IMR-90 (cell line): ENCODE measurements around the gene BTBD2. TPM values are rescaled to one million over a fixed set of nuclear protein-coding genes. Genes with fewer than 3 reads are reported as not detected.

Experiments
- ATAC-seq: fragments of 200-7000 bp; cut with Tn5 transposase; 2 replicates; pipeline ENCODE4 v1.9.1; 2020; ENCODE audit warnings: low read depth, mild to moderate bottlenecking, moderate library complexity
- BruUV-seq: library from RNA; stranded (reverse); fragments of 400-500 nt; replicated peaks from 2 replicates; lab custom pipeline; 2021; lab: Mats Ljungman, UMichigan
- CTCF ChIA-PET: fragments of 300-600 bp; formaldehyde crosslinking; extraction: SDS; loops from one replicate; lab custom pipeline; 2021; ENCODE audit warnings: antibody characterized with exemption; lab: Yijun Ruan, JAX
- POLR2A ChIA-PET: fragments of 300-600 bp; sonication (Branson Sonifier 250); formaldehyde crosslinking; loops from one replicate; lab custom pipeline; 2022; ENCODE audit warnings: antibody characterized with exemption; ENCODE audit not compliant: unreplicated experiment; lab: Charles Lee
- DNase-seq: peaks from one replicate; pipeline ENCODE4 v3.0.0; 2013
- H2AFZ ChIP-seq: replicated peaks from 2 replicates; pipeline ENCODE3; 2013; ENCODE audit warnings: low read length, mild to moderate bottlenecking; ENCODE audit not compliant: poor library complexity
- H2AK5ac ChIP-seq: 2 replicates; pipeline ENCODE4 v1.6.1; 2013; ENCODE audit warnings: low read depth, low read length, inconsistent platforms
- H2AK9ac ChIP-seq: replicated peaks from 2 replicates; pipeline ENCODE3; 2013; ENCODE audit warnings: mild to moderate bottlenecking, low read depth, low read length, moderate library complexity; ENCODE audit not compliant: poor library complexity
- H2BK120ac ChIP-seq: 2 replicates; pipeline ENCODE4 v1.6.1; 2013; ENCODE audit warnings: low read depth, low read length, inconsistent platforms
- H2BK15ac ChIP-seq: 3 replicates; pipeline ENCODE4 v1.6.1; 2013; ENCODE audit warnings: low read depth, low read length, inconsistent platforms
- H2BK20ac ChIP-seq: 2 replicates; pipeline ENCODE4 v1.6.1; 2013; ENCODE audit warnings: low read depth, mild to moderate bottlenecking, inconsistent platforms, low read length, moderate library complexity
- H2BK5ac ChIP-seq: 2 replicates; pipeline ENCODE4 v1.6.1; 2013; ENCODE audit warnings: mild to moderate bottlenecking, low read depth, low read length, inconsistent platforms; ENCODE audit not compliant: poor library complexity, severe bottlenecking
- H3K14ac ChIP-seq: replicated peaks from 2 replicates; pipeline ENCODE4 v1.6.1; 2013; ENCODE audit warnings: low read depth, low read length, inconsistent platforms
- H3K18ac ChIP-seq: 2 replicates; pipeline ENCODE4 v1.6.1; 2013; ENCODE audit warnings: low read depth, low read length, control low read depth
- H3K23ac ChIP-seq: 2 replicates; pipeline ENCODE4 v1.6.1; 2013; ENCODE audit warnings: low read depth, low read length, inconsistent platforms
- H3K27ac ChIP-seq: 2 replicates; pipeline ENCODE4 v1.5.1; 2013; ENCODE audit warnings: mild to moderate bottlenecking, control low read depth, low read length; ENCODE audit not compliant: insufficient read depth
- H3K27me3 ChIP-seq: 2 replicates; pipeline ENCODE4 v1.6.1; 2013; ENCODE audit warnings: low read length; ENCODE audit not compliant: control insufficient read depth, insufficient read depth
- H3K36me3 ChIP-seq: 2 replicates; pipeline ENCODE4 v1.6.1; 2013; ENCODE audit warnings: low read length, mixed read lengths; ENCODE audit not compliant: control insufficient read depth, insufficient read depth
- H3K4ac ChIP-seq: 2 replicates; pipeline ENCODE4 v1.6.1; 2013; ENCODE audit warnings: low read depth, low read length, inconsistent platforms
- H3K4me1 ChIP-seq: 2 replicates; pipeline ENCODE4 v1.6.1; 2013; ENCODE audit warnings: low read length, mixed read lengths; ENCODE audit not compliant: control insufficient read depth, insufficient read depth
- H3K4me2 ChIP-seq: 2 replicates; pipeline ENCODE4 v1.6.1; 2013; ENCODE audit warnings: low read depth, mild to moderate bottlenecking, control low read depth, low read length, moderate library complexity
- H3K4me3 ChIP-seq: 2 replicates; pipeline ENCODE4 v1.5.1; 2013; ENCODE audit warnings: low read depth, mild to moderate bottlenecking, control low read depth, low read length, moderate library complexity; ENCODE audit not compliant: insufficient read depth
- H3K56ac ChIP-seq: 2 replicates; pipeline ENCODE4 v1.6.1; 2013; ENCODE audit warnings: low read length, inconsistent platforms; ENCODE audit not compliant: insufficient read depth; ENCODE audit errors: extremely low read depth
- H3K79me1 ChIP-seq, 2 experiments: 2 replicates each; pipeline ENCODE4 v1.6.1; 2013; ENCODE audit warnings: low read length in 2 of 2, inconsistent platforms in 1 of 2, low read depth in 1 of 2
- H3K9ac ChIP-seq: 2 replicates; pipeline ENCODE4 v1.6.1; 2013; ENCODE audit warnings: low read depth, low read length, control low read depth
- H3K9me1 ChIP-seq: 2 replicates; pipeline ENCODE4 v1.6.1; 2013; ENCODE audit warnings: low read length, inconsistent platforms; ENCODE audit not compliant: insufficient read depth
- H3K9me3 ChIP-seq: 2 replicates; pipeline ENCODE4 v1.6.1; 2013; ENCODE audit warnings: low read length; ENCODE audit not compliant: control insufficient read depth, insufficient read depth
- H4K20me1 ChIP-seq: 2 replicates; pipeline ENCODE4 v1.6.1; 2013; ENCODE audit warnings: low read length, inconsistent platforms; ENCODE audit not compliant: insufficient read depth
- H4K5ac ChIP-seq: 2 replicates; pipeline ENCODE4 v1.6.1; 2013; ENCODE audit warnings: mild to moderate bottlenecking, low read depth, low read length, control low read depth
- H4K8ac ChIP-seq, 2 experiments: 2 replicates each; pipeline ENCODE4 v1.6.1; 2013; ENCODE audit warnings: low read depth in 2 of 2, low read length in 2 of 2, control low read depth in 1 of 2, inconsistent platforms in 1 of 2
- H4K91ac ChIP-seq: 2 replicates; pipeline ENCODE4 v1.6.1; 2013; ENCODE audit warnings: low read depth, low read length, inconsistent platforms; ENCODE audit not compliant: insufficient read depth
- BHLHE40 ChIP-seq: fragments of 150-350 bp; IDR thresholded peaks from 2 replicates; pipeline ENCODE4 v1.6.1; 2016; ENCODE audit warnings: mild to moderate bottlenecking, low read depth, low read length
- CHD1 ChIP-seq: IDR thresholded peaks from 2 replicates; pipeline ENCODE4 v1.6.1; 2012; ENCODE audit warnings: low read depth, low read length, improper control_type of control experiment
- ELK1 ChIP-seq: fragments of 150-350 bp; IDR thresholded peaks from 2 replicates; pipeline ENCODE4 v1.6.1; 2016; ENCODE audit warnings: low read depth, mild to moderate bottlenecking, low read length, moderate library complexity, borderline replicate concordance
- MAFK ChIP-seq: IDR thresholded peaks from 2 replicates; pipeline ENCODE4 v1.6.1; 2012; ENCODE audit warnings: low read depth, low read length, improper control_type of control experiment
- MAZ ChIP-seq: IDR thresholded peaks from 2 replicates; pipeline ENCODE4 v1.6.1; 2012; ENCODE audit warnings: low read depth, mild to moderate bottlenecking, low read length, improper control_type of control experiment, moderate library complexity, borderline replicate concordance
- MXI1 ChIP-seq: IDR thresholded peaks from 2 replicates; pipeline ENCODE4 v1.6.1; 2012; ENCODE audit warnings: low read depth, mild to moderate bottlenecking, low read length, moderate library complexity, borderline replicate concordance
- NFE2L2 ChIP-seq: fragments of 150-350 bp; IDR thresholded peaks from 2 replicates; pipeline ENCODE4 v1.6.1; 2016; ENCODE audit warnings: low read depth, mild to moderate bottlenecking, low read length
- POLR2A ChIP-seq: IDR thresholded peaks from 2 replicates; pipeline ENCODE4 v1.6.1; 2012; ENCODE audit warnings: mild to moderate bottlenecking, low read depth, low read length
- SMC3 ChIP-seq: fragments of 150-350 bp; IDR thresholded peaks from 2 replicates; pipeline ENCODE4 v1.6.1; 2016; ENCODE audit warnings: low read depth, mild to moderate bottlenecking, antibody characterized with exemption, low read length, moderate library complexity
- USF2 ChIP-seq: fragments of 150-350 bp; IDR thresholded peaks from 2 replicates; pipeline ENCODE4 v1.6.1; 2017; ENCODE audit warnings: mild to moderate bottlenecking, antibody characterized with exemption, low read length, low read depth
- WGBS, 2 experiments: methylation state at CpG; one replicate each; pipeline versions ENCODE4 v1.1.5 to v1.1.7; 2013; ENCODE audit warnings: missing lambda C conversion rate in 2 of 2; ENCODE audit not compliant: insufficient read length in 1 of 2; ENCODE audit errors: extremely low coverage in 2 of 2; 5-methylcytosine and 5-hydroxymethylcytosine counted together
- dilution Hi-C: fragments of 300-500 bp; cut with HindIII; formaldehyde crosslinking; loops from one replicate; pipeline ENCODE4 v1.14.3; 2018; ENCODE audit warnings: low sequenced_read_pairs; ENCODE audit not compliant: unreplicated experiment
- in situ Hi-C: fragments of 300-500 bp; cut with MboI; formaldehyde crosslinking; loops from 3 replicates; pipeline ENCODE4 v1.14.3; 2019; ENCODE audit warnings: low sequenced_read_pairs, inconsistent platforms, mixed read lengths
- intact Hi-C: fragments of 100-400 bp; cut with micrococcal nuclease; formaldehyde crosslinking; loops from 2 replicates; pipeline ENCODE4 v1.10.0; 2022
- polyA plus RNA-seq, 3 experiments: library from polyadenylated mRNA; depleted of rRNA; stranded (reverse); fragments of >200 nt; gene quantifications; 2 replicates each; pipeline ENCODE4 v1.2.3, GENCODE V29; 2012; ENCODE audit warnings: low replicate concordance in 1 of 3
- total RNA-seq: library from RNA; depleted of rRNA; stranded (reverse); fragments of >200 nt; gene quantifications from 2 replicates; pipeline ENCODE4 v1.2.3, GENCODE V29; 2012

Gene BTBD2
- total and polyA plus RNA-seq, 2 of the 4 experiments (the other 2 are of a cell fraction) = 24.4 to 65.7 TPM

- no peak overlapping the region for H2BK15ac ChIP-seq
- peaks cover 5 to 14% of the 10 kb centered on the region in 2 experiments; a peak in 2 of 4 replicates for H3K79me1 ChIP-seq
- H3K4me1 ChIP-seq = peaks cover 14% of the 10 kb centered on the region
- 86% methylated on average over 7 of the region's 30 CpGs; no CpG with 5 or more reads in 1 of the 2 experiments for WGBS, 2 experiments
- dilution Hi-C loops = no loop called here
- H2BK5ac ChIP-seq = no peak overlapping the region
- H2BK20ac ChIP-seq = no peak overlapping the region
- no peak overlapping the region for H3K9ac ChIP-seq
- H2AK5ac ChIP-seq = no peak overlapping the region
- H3K23ac ChIP-seq = no peak overlapping the region
- peaks cover 39% of the 10 kb centered on the region for H3K36me3 ChIP-seq
- no peak overlapping the region for H2AFZ ChIP-seq
- no peak overlapping the region for H2AK9ac ChIP-seq
- no peak overlapping the region for H4K8ac ChIP-seq
- no peak overlapping the region for H3K14ac ChIP-seq
- no peak overlapping the region for H3K27ac ChIP-seq
- peaks cover 4% of the 10 kb centered on the region for H4K20me1 ChIP-seq
- H3K27me3 ChIP-seq = no peaks in the 10 kb centered on the region
- H3K9me3 ChIP-seq = peaks cover 7% of the 10 kb centered on the region
- DNase-seq (no peak), ATAC-seq (no peak)
- H4K91ac ChIP-seq = no peak overlapping the region
- H3K56ac ChIP-seq = no peak overlapping the region
- H2BK120ac ChIP-seq = no peak overlapping the region
- no peak overlapping the region for H3K4me3 ChIP-seq
- BruUV-seq = no TSS peak
- no peak overlapping the region for H4K5ac ChIP-seq
- no peak overlapping the region for H3K18ac ChIP-seq
- in situ Hi-C loops = no loop called here
- no peak overlapping the region for H3K4ac ChIP-seq
- H3K9me1 ChIP-seq = 0 out of 2 replicates have a peak, but pooled peaks cover 4% of the 10 kb centered on the region
- TF ChIP-seq USF2 (no peak), MAZ (no peak), SMC3 (no peak), MXI1 (no peak), NFE2L2 (no peak), CHD1 (no peak), ELK1 (no peak), BHLHE40 (no peak), MAFK (no peak), POLR2A (no peak)
- H3K4me2 ChIP-seq = no peak overlapping the region
- POLR2A ChIA-PET = no interaction called here
- CTCF ChIA-PET = no interaction called here
- intact Hi-C loops = no loop called here
These were observed 23.8 kb upstream of the BTBD2 start for GRCh38 chr19:2039089-2039958.
